Measurements from ENCODE around the gene ATG101. TPM values are rescaled to one million over a fixed set of nuclear protein-coding genes. Genes with fewer than 3 reads are reported as not detected.

Gene ATG101
- polyA plus RNA-seq, 1 donor from 2014 or later: 53.9 TPM

DNA sequence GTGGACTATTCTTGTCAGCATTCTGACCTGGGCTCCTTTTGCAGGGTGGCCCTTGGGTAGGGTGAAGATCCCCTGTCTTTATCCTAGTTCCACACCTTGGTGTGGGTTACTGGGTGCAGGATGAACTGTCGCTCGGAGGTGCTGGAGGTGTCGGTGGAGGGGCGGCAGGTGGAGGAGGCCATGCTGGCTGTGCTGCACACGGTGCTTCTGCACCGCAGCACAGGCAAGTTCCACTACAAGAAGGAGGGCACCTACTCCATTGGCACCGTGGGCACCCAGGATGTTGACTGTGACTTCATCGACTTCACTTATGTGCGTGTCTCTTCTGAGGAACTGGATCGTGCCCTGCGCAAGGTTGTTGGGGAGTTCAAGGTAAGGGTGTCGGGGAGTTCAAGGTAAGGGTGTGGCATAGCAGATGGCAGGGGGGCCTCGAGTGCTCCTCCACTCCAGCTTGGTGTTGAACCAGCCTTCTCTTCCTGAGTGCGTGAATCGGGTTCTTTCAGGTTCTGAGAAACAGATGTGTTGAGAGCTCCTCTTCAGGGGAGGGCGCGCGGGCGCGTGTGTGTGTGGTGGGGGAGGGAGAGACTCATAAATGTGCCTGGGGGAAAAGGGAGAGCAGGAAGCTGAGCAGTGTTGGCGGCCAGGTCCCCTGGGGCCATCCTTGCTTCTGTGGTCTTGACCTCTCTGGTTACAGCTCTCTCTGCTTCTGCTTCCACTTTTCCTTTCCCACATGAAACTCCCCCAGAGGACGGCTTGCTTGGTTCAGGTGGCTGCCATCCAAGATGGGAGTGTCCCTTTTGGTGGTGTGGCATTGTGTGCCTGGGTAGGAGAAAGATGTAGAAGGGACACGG lies 4.0 kb downstream of the ATG101 start:
- H3K9me2 ChIP-seq (ENCODE audit: insufficient read depth, low read length): no peaks in the 10 kb centered on the region
- TF ChIP-seq SMC3 (conservative IDR thresholded peaks at IDR 0.05; ENCODE audit: poor library complexity) (no peak), POLR2AphosphoS5 (IDR thresholded peaks at IDR 0.05) (no peak), EP300 (conservative IDR thresholded peaks at IDR 0.05; ENCODE audit: poor library complexity, severe bottlenecking) (no peak), TAF1 (IDR thresholded peaks at IDR 0.05; ENCODE audit: low read depth) (no peak), RAD21 (conservative IDR thresholded peaks at IDR 0.05) (no peak), EZH2 (IDR thresholded peaks at IDR 0.05; ENCODE audit: borderline replicate concordance, insufficient read depth, low read length, poor library complexity, severe bottlenecking) (no peak), MXI1 (conservative IDR thresholded peaks at IDR 0.05; ENCODE audit: poor library complexity, severe bottlenecking) (no peak)
- TF ChIP-seq, protein P1, sequence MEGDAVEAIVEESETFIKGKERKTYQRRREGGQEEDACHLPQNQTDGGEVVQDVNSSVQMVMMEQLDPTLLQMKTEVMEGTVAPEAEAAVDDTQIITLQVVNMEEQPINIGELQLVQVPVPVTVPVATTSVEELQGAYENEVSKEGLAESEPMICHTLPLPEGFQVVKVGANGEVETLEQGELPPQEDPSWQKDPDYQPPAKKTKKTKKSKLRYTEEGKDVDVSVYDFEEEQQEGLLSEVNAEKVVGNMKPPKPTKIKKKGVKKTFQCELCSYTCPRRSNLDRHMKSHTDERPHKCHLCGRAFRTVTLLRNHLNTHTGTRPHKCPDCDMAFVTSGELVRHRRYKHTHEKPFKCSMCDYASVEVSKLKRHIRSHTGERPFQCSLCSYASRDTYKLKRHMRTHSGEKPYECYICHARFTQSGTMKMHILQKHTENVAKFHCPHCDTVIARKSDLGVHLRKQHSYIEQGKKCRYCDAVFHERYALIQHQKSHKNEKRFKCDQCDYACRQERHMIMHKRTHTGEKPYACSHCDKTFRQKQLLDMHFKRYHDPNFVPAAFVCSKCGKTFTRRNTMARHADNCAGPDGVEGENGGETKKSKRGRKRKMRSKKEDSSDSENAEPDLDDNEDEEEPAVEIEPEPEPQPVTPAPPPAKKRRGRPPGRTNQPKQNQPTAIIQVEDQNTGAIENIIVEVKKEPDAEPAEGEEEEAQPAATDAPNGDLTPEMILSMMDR (IDR thresholded peaks at IDR 0.05; ENCODE audit: poor library complexity, severe bottlenecking): no peak
- TF ChIP-seq, protein P2, sequence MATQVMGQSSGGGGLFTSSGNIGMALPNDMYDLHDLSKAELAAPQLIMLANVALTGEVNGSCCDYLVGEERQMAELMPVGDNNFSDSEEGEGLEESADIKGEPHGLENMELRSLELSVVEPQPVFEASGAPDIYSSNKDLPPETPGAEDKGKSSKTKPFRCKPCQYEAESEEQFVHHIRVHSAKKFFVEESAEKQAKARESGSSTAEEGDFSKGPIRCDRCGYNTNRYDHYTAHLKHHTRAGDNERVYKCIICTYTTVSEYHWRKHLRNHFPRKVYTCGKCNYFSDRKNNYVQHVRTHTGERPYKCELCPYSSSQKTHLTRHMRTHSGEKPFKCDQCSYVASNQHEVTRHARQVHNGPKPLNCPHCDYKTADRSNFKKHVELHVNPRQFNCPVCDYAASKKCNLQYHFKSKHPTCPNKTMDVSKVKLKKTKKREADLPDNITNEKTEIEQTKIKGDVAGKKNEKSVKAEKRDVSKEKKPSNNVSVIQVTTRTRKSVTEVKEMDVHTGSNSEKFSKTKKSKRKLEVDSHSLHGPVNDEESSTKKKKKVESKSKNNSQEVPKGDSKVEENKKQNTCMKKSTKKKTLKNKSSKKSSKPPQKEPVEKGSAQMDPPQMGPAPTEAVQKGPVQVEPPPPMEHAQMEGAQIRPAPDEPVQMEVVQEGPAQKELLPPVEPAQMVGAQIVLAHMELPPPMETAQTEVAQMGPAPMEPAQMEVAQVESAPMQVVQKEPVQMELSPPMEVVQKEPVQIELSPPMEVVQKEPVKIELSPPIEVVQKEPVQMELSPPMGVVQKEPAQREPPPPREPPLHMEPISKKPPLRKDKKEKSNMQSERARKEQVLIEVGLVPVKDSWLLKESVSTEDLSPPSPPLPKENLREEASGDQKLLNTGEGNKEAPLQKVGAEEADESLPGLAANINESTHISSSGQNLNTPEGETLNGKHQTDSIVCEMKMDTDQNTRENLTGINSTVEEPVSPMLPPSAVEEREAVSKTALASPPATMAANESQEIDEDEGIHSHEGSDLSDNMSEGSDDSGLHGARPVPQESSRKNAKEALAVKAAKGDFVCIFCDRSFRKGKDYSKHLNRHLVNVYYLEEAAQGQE (IDR thresholded peaks at IDR 0.05; ENCODE audit: borderline replicate concordance): no peak
- no peaks in the 10 kb centered on the region for H3K27me3 ChIP-seq (ENCODE audit: insufficient read depth, low read depth, low read length)
- no peak overlapping the region for H3K4me3 ChIP-seq (ENCODE audit: low read length)
- no peak overlapping the region for H2AFZ ChIP-seq (ENCODE audit: low read depth, low read length)
- no peak overlapping the region for H3K4me2 ChIP-seq (ENCODE audit: low read length)
- no peaks in the 10 kb centered on the region for H3K9me3 ChIP-seq (ENCODE audit: low read length)
- H3F3A ChIP-seq (ENCODE audit: insufficient read depth, low read length, poor library complexity, severe bottlenecking): peaks cover 4% of the 10 kb centered on the region
- no peak overlapping the region for H3K27ac ChIP-seq (ENCODE audit: low read length)
- H4K20me1 ChIP-seq (ENCODE audit: insufficient read depth): no peaks in the 10 kb centered on the region
- H3K9ac ChIP-seq (ENCODE audit: low read length): no peak overlapping the region
- no peaks in the 10 kb centered on the region for H3K36me3 ChIP-seq (ENCODE audit: insufficient read depth, low read length)
- H3K79me2 ChIP-seq (replicated peaks; ENCODE audit: insufficient read depth, low read length): peaks cover 24% of the 10 kb centered on the region

DNA sequence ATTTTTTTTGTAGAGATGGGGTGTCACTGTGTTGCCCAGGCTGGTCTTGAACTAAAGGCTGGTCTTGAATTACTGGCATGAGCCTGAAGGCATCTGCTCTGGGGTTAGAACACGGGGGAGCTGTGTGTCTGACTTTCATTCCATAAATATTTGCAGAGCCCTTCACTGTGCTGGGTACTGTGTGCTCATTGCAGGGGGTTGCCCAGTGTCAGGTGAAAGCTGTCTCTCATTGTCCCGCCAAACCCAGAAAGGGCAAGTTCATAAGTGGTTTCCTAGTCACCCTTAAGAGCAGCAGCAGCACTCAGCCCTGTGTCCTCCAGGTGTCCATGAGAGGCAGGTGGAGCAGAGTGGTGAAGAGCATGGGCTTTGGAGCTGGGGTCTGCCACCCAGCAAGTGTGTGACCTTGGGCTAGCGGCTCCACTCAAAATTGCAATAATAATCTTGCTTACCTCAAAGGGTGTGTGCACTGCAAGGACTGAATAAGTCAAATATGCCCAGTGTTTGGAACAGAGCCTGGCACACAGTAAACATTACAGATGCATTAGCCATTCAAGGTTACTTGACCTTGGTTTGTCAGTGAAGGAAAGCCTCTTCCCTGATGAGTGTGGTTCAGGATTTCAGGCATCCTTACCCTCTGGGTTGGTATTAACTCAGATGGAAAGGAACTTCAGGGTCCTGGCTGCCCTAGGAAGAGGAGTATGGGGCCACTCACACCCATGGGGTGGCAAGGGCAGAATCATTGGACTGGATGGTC lies 5.4 kb downstream of the ATG101 start:
- no peak for TF ChIP-seq SMC3 (conservative IDR thresholded peaks at IDR 0.05; ENCODE audit: poor library complexity)
- TF ChIP-seq, protein P2 (IDR thresholded peaks at IDR 0.05; ENCODE audit: borderline replicate concordance): no peak
- TF ChIP-seq TAF1 (IDR thresholded peaks at IDR 0.05; ENCODE audit: low read depth): no peak
- no peak for TF ChIP-seq EZH2 (IDR thresholded peaks at IDR 0.05; ENCODE audit: borderline replicate concordance, insufficient read depth, low read length, poor library complexity, severe bottlenecking)
- TF ChIP-seq, protein P1 (IDR thresholded peaks at IDR 0.05; ENCODE audit: poor library complexity, severe bottlenecking): no peak
- TF ChIP-seq POLR2AphosphoS5 (IDR thresholded peaks at IDR 0.05): no peak
- no peak for TF ChIP-seq EP300 (conservative IDR thresholded peaks at IDR 0.05; ENCODE audit: poor library complexity, severe bottlenecking)
- TF ChIP-seq RAD21 (conservative IDR thresholded peaks at IDR 0.05): no peak
- TF ChIP-seq MXI1 (conservative IDR thresholded peaks at IDR 0.05; ENCODE audit: poor library complexity, severe bottlenecking): no peak
- Histone ChIP-seq H3F3A (ENCODE audit: insufficient read depth, low read length, poor library complexity, severe bottlenecking) (no peaks in the 10 kb centered on the region), H3K27ac (ENCODE audit: low read length) (no peak overlapping the region), H3K36me3 (ENCODE audit: insufficient read depth, low read length) (no peaks in the 10 kb centered on the region), H4K20me1 (ENCODE audit: insufficient read depth) (no peaks in the 10 kb centered on the region), H2AFZ (ENCODE audit: low read depth, low read length) (no peak overlapping the region), H3K79me2 (replicated peaks; ENCODE audit: insufficient read depth, low read length) (peaks cover 23% of the 10 kb centered on the region), H3K27me3 (ENCODE audit: insufficient read depth, low read depth, low read length) (no peaks in the 10 kb centered on the region), H3K9me2 (ENCODE audit: insufficient read depth, low read length) (no peaks in the 10 kb centered on the region), H3K9me3 (ENCODE audit: low read length) (no peaks in the 10 kb centered on the region), H3K4me3 (ENCODE audit: low read length) (no peak overlapping the region), H3K9ac (ENCODE audit: low read length) (no peak overlapping the region), H3K4me2 (ENCODE audit: low read length) (no peak overlapping the region)

All from neural cell (in vitro differentiated cells).